Upper lobe of right lung (tissue), 1 donor: Measurements from ENCODE around the gene VAMP2. TPM values are rescaled to one million over a fixed set of nuclear protein-coding genes. Genes with fewer than 3 reads are reported as not detected.
A peak's percentile ranks its signal among the peaks of the same experiment; 100 is the strongest.

ENCODE experiments used
- ATAC-seq: fragments of 200-7000 bp; cut with Tn5 transposase; one replicate; pipeline ENCODE4 v1.9.1; 2020; ENCODE audit warnings: mild to moderate bottlenecking, moderate library complexity
- DNase-seq: peaks from one replicate; pipeline ENCODE4 v3.0.0-alpha.2; 2020
- H3K27ac ChIP-seq: fragments of 200-600 bp; one replicate; pipeline ENCODE4 v1.8.0; 2022
- H3K27me3 ChIP-seq: fragments of 200-600 bp; one replicate; pipeline ENCODE4 v1.8.0; 2022; ENCODE audit warnings: mild to moderate bottlenecking
- H3K36me3 ChIP-seq: fragments of 200-600 bp; one replicate; pipeline ENCODE4 v1.8.0; 2022
- H3K4me1 ChIP-seq: fragments of 200-600 bp; one replicate; pipeline ENCODE4 v1.8.0; 2022
- H3K4me3 ChIP-seq: fragments of 200-600 bp; one replicate; pipeline ENCODE4 v1.8.0; 2022; ENCODE audit warnings: mild to moderate bottlenecking
- H3K9me3 ChIP-seq: fragments of 200-600 bp; one replicate; pipeline ENCODE4 v1.8.0; 2022
- CTCF ChIP-seq: fragments of 200-600 bp; IDR thresholded peaks from one replicate; pipeline ENCODE4 v1.8.0; 2022; ENCODE audit warnings: antibody characterized with exemption
- intact Hi-C: fragments of 100-400 bp; cut with DNase I; formaldehyde crosslinking; loops from one replicate; pipeline ENCODE4 v1.11.0; 2022
- total RNA-seq: library from RNA; stranded (reverse); fragmentation: NEBNext Ultra II Directional; extraction: Animal tissue kit (Norgen Biotek cat#: 25700); gene quantifications from one replicate; pipeline ENCODE4 v1.2.1, GENCODE V29; 2021
- donor health status: DM: no; HTN: yes; CAD: no; lungs with severe emphysema.

The VAMP2 gene
- total RNA-seq, 1 donor from 2014 or later, result 78.1 TPM

- Histone ChIP-seq H3K4me1 (peaks cover 52% of the 10 kb centered on the region), H3K4me3 (peak overlapping the region; percentile 96), H3K27ac (peak overlapping the region; percentile 98), H3K27me3 (no peaks in the 10 kb centered on the region), H3K36me3 (peaks cover 27% of the 10 kb centered on the region), H3K9me3 (no peaks in the 10 kb centered on the region)
- DNase-seq, result peak; percentile 67
- TF ChIP-seq CTCF, result no peak
- intact Hi-C loops, result no loop called here
- no peak for ATAC-seq
These were observed 1.2 kb downstream of the VAMP2 start for GRCh38 chr17:8161289-8162232.

GRCh38 chr17:8160741-8161221 lies 2.0 kb downstream of the VAMP2 start:
- H3K4me1 ChIP-seq, result peaks cover 52% of the 10 kb centered on the region
- ATAC-seq, result no peak
- intact Hi-C loops, result no loop called here
- no peak for TF ChIP-seq CTCF
- peak overlapping the region; percentile 17 for H3K27ac ChIP-seq
- H3K27me3 ChIP-seq, result no peaks in the 10 kb centered on the region
- peak; percentile 43 for DNase-seq
- H3K4me3 ChIP-seq, result peak overlapping the region; percentile 96
- H3K9me3 ChIP-seq, result no peaks in the 10 kb centered on the region
- H3K36me3 ChIP-seq, result peaks cover 27% of the 10 kb centered on the region

- H3K36me3 ChIP-seq, result peaks cover 27% of the 10 kb centered on the region
- no peak overlapping the region for H3K27ac ChIP-seq
These were observed 2.5 kb downstream of the VAMP2 start for GRCh38 chr17:8160224-8160577.

GRCh38 chr17:8159459-8160223 lies 3.1 kb downstream of the VAMP2 start:
- intact Hi-C loops, result no loop called here
- H3K27me3 ChIP-seq, result no peaks in the 10 kb centered on the region
- no peak for ATAC-seq
- H3K36me3 ChIP-seq, result peaks cover 27% of the 10 kb centered on the region
- peaks cover 49% of the 10 kb centered on the region for H3K4me1 ChIP-seq
- H3K9me3 ChIP-seq, result no peaks in the 10 kb centered on the region
- H3K27ac ChIP-seq, result no peak overlapping the region
- H3K4me3 ChIP-seq, result no peak overlapping the region
- TF ChIP-seq CTCF, result no peak
- peak; percentile 50 for DNase-seq

More at GRCh38 chr17:8160224-8160577, 2.5 kb downstream of the VAMP2 start:
- Histone ChIP-seq H3K4me3 (no peak overlapping the region), H3K9me3 (no peaks in the 10 kb centered on the region), H3K4me1 (peaks cover 52% of the 10 kb centered on the region), H3K27me3 (no peaks in the 10 kb centered on the region)
- no peak for TF ChIP-seq CTCF
- intact Hi-C loops, result no loop called here
- ATAC-seq (no peak), DNase-seq (no peak)

- Histone ChIP-seq H3K27me3 (no peaks in the 10 kb centered on the region), H3K9me3 (no peaks in the 10 kb centered on the region), H3K27ac (peak overlapping the region; percentile 98), H3K36me3 (peaks cover 27% of the 10 kb centered on the region), H3K4me3 (no peak overlapping the region), H3K4me1 (peaks cover 43% of the 10 kb centered on the region)
- no peak for ATAC-seq
- no peak for DNase-seq
- intact Hi-C loops, result no loop called here
- no peak for TF ChIP-seq CTCF
These were observed 3.7 kb downstream of the VAMP2 start for GRCh38 chr17:8159032-8159400.
